Activated CD4-positive, alpha-beta T cell treated with anti-CD3 and anti-CD28 coated beads, Interleukin-2, amount 50 U/mL, for 1 hour (primary cell): ENCODE data around the gene CFAP410.

Experiments used
- DNase-seq: peaks from one replicate; pipeline ENCODE4 v3.0.0-alpha.2; 2020

The CFAP410 gene

DNA sequence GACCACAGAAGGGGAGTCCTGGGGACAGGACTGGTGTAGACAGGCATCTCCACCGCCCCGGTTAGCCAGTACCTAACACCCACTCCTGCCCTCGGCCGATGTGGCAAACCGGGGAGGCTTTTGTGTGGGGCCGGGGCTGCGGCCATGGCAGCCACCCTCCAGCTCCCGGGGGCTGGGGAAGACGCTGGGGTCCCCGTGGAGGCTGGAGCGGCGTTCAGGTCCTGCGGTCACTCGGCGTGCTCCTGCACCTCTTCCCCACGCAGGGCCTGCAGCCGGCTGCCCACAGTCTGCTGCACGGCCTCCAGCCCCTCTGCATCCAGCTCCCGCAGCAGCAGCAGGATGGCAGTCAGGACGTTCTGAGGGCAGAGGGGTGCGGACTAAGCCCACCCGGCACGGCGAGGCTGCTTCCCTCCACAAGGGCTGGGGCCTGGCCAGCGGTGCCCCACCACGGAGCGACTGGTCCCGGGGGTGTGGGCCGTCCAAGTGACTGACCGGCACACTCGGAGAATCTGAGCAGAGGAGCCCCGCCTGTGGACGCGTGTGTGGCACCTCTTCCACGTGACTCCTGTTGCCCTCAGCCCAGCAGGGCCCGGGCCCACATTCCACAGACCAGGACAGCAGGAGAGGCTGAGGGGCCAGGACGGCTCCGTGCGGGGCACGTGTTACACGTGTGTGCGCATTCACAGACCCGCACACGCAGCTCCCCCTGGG, 9.1 kb downstream of the CFAP410 start:
- no peak for DNase-seq

- no peak for DNase-seq
Observed at GRCh38 chr21:44329086-44329889, 9.9 kb downstream of the CFAP410 start.

DNA sequence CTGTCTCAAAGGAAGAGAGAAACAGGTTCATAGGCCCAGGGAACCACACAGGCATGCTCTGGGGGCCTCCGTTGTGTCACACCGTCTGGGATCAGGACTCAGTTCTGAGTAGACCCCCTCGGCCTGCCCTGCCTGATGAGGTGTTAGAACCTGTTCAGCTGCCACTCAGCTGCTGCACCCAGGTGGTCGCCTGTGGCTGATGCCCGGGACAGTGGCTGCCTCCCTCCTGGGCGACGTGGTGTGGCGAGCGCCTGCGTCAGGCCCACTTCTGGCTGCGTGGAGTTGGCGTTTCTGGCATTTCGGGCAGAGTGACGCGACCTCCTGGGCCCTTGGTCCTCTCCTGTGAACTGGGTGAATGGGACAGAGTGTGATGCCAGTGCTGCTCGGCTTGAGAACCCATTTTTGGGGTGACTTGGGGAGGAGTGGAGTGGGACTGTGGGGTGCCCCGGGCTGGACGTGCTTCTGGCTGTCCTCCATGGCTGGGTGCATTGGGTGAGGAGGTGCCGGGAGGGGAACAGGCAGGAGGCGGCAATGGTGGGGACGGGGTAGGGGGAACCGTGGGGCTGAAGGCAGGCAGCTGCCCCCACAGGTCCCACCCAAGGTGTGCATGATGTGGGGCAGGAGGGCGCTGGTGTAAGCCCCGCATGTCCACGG, 10.8 kb downstream of the CFAP410 start:
- DNase-seq: no peak

DNA sequence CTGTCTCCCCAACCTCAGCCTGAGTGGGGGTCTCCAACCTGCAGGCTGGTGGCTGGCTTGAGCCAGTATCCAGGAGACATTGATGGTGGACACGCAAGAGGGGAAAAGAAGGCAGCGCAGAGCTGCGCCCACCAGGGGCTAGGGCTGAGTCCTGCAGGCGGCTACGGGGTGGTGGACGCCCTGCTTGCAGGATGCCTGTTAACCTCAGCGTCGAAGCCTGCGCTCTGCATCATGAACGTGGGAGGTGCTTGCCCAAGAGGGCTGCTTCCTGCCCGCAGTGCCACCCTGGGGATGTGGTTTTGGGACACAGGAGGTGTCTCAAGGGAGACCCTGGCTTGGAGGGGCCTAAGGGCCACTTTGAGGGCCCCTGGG, 11.6 kb downstream of the CFAP410 start:
- no peak for DNase-seq

DNA sequence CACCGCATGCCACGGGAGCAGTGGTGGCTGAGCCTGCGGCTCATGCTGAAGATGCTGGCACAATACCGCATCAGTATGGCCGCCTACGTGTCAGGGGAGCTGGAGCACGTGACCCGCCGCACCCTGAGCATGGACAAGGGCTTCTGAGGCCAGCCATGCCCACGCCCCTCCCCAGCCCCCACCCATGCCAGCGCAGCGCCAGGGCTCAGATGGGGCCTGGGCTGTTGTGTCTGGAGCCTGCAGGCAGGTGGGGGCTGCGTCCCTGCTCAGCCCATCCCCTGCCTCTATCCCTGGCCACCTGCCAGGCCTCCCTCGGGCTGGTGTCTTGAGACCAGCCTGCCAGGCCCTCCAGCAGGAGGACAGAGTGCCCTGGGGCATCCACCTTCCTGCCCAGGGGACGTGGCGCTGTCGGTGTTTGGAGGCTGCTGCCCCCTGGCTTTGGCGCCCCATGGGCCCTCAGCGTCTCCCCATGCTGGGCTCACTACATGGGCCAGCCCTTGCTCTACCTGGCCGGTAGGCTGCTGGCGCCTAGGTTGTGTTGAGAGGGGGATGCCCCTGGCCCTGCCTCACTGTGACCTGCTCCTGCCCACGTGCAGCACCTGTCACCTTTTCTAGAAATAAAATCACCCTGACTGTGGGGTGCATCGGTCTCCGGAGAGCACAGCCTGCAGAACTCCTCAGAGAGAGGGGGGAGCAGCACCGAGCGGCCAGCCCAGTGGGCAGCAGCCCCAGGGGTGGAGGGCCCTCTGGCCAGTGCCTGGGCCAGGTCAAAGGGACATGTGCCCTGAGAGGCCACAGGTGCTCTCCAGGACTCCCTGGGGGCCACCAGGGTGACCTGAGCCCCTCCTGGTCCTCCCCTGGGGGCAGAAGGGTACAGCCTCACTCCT, 12.2 kb downstream of the CFAP410 start:
- DNase-seq: no peak

GRCh38 chr21:44326272-44326647, 12.9 kb downstream of the CFAP410 start:
- no peak for DNase-seq

GRCh38 chr21:44325386-44326271, 13.6 kb downstream of the CFAP410 start:
- no peak for DNase-seq

- DNase-seq: no peak
Observed at GRCh38 chr21:44324854-44325107, 14.4 kb downstream of the CFAP410 start.

DNA sequence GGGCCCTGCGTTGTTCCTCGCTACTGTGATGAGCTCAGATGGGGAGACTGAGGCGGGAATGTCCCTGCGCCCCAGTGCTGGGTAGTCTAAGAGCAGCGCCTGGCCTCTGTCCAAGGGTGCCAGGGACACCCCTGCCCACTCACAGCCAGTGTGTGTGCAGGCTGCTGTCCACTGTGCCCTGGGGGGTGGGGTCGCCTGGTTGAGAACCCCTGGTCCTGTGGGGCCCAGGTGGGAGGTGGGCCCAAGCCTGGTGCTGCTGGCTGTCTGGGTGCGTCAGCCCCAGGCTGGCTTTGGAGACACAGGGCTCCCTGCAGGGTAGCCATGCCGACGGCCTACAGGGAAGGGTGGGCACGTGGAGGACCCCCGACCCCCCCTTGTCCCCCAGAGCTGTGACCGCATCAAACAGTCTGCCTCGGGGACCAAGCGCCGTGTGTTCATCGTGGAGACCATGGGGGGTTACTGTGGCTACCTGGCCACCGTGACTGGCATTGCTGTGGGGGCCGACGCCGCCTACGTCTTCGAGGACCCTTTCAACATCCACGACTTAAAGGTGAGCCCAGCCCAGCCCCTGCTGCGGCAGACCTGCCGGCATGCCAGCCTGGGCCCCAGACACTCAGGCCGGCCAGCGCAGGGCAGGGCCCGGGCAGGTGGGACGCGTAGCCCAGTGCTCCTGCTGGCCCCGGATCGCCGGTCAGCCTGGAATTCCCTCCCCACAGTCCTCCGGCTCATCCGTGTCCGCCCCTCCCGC, 14.9 kb downstream of the CFAP410 start:
- DNase-seq: no peak

- DNase-seq: no peak
Observed at GRCh38 chr21:44323591-44323990, 15.6 kb downstream of the CFAP410 start.

DNA sequence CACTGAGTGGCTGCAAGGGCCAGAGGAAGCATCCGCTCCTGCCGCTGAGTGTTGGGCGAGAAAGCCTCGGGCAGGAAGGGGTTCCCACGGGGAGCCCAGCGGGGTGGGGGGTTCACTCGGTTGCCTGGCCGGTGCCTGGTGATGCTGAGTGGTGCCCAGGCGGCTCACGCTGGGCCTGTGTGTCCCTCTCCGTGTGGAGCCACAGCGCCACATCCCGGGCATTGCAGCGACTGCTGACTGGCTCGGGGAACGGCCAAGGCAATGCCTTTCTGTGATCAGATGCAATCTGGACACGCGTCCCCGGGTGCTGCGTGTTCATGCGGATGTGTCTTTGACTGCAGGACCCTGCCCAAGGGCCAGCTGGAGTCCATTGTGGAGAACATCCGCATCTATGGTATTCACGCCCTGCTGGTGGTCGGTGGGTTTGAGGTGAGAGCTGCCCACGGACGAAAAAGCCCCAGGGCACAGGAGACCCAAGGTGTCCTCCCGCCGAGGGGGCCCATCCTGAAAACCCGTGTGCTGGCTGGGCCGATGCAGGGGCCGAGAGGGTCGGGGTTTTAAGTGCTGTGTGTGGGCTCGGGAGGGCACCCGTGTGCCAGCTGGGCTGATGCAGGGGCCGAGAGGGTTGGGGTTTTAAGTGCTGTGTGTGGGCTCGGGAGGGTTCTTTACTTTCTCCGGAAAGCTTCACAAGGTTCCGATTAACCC, 16.4 kb downstream of the CFAP410 start:
- DNase-seq: no peak

DNA sequence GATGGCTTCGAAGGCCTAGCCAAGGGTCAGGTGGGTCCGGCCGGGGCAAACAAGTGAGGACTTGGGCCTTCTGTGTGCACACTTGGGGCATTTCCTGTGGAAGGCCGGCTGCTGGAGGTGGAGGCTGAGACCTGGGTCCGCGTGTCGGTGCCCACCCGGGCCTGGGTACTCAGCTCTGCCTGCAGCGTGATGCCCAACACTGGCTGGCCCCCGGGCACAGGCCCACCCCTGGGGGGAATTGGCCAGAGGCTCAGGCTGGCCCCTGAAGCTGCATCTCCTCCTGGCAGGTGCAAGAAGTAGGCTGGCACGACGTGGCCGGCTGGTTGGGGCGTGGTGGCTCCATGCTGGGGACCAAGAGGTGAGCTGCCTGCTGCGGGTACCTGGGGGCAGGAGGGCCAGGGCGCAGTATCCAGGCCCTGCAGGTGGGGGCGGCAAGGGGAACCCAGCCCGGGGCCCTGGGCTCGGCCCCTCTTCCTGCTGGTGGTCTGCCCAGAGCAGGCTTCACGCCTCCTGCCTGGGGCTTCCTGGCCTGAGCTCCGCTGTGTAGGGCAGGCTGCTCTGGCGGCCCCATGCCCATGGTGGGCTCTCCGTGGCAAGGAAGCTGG, 17.2 kb downstream of the CFAP410 start:
- DNase-seq: no peak

GRCh38 chr21:44320847-44321246, 18.3 kb downstream of the CFAP410 start:
- no peak for DNase-seq

GRCh38 chr21:44319407-44320065, 19.7 kb downstream of the CFAP410 start:
- no peak for DNase-seq

DNA sequence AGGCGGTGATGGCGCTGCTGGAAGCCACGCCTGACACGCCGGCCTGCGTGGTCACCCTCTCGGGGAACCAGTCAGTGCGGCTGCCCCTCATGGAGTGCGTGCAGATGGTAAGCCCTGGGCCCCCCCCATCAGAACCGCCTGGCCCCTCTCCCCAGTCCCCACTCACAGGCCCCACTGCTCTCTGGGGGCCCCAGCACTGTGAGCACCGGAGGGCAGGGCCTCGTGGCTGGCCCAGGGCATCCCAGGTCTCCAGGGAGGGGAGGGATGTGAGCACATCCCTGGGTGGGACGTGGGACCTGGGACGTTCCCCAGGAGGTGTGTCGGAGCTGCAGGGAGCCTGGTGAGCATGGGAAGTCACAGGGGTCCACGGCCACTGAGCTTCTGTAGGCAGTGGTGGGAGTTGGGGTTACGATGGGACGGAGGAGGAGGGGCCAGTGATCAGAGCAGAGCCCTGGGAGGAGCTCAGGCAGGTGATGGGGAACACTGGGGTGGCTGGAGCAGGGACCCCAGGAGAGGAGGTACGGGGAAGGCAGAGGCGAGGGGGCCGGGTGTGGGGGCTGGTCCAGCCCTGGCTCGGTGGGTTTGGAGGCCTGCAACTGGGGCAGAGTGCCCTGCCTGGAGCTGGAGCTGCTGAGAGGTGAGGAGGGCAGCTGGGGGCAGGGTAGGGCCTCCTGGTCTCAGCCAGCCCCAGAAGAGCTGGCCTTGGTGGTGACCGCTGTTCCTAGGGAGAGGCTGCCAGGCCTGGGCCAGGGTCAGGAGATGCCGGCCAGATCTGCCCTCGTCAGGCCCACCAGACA, 20.5 kb downstream of the CFAP410 start:
- no peak for DNase-seq

DNA sequence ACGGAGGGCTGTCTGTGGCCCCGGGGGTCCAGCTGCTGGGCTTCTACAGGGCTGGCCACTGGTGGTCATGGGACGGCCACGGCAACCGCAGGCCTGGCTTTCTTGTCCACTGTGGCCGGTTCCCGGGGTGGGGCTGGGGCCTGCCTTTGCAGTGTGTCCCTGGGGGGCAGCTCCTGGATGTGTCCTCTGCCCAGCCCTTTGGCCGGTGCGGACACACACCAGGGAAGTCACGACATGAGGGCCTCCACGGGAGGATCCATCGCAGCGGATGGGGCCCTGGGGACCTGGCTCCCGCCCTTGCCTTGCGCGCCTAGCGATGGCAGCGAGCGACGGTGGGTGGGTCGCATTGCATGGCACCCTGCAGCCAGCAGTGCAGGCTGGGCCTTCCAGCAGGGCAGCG, 21.3 kb downstream of the CFAP410 start:
- no peak for DNase-seq

- no peak for DNase-seq
Observed at GRCh38 chr21:44317241-44317782, 21.9 kb downstream of the CFAP410 start.

DNA sequence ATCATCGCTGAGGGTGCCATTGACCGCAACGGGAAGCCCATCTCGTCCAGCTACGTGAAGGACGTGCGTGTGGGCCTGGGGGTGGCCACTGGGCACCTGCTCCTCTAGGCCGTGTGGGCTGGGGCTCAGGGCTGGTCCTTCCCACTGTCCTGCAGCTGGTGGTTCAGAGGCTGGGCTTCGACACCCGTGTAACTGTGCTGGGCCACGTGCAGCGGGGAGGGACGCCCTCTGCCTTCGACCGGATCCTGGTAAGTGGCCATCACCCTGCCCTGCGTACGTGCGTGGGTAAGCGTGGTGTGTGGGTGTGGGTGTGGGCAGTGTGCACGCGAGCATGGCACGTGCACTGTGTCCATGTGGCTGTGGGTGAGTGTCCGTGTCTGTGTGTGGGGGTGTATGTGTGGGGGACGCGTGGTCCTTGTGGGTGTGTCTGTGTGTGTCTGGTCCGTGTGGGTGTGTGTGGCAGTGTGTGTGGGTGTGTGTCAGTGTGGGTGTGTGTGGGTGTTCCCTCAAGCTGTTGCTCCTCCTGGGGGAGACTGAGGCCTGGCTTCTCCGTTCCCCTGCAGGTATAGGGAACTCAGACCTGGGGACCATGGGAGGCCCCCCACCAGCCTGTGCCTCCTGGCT, 22.8 kb downstream of the CFAP410 start:
- DNase-seq: no peak
